Stimulated activated CD8-positive, alpha-beta memory T cell treated with anti-CD3 and anti-CD28 coated beads, Interleukin-15, amount 100 ng/mL, for 4 hours (primary cell): ENCODE data around the gene ZNF426.

Experiments
- DNase-seq, 2 donors: peaks; one replicate each; pipeline ENCODE4 v3.0.0-alpha.2; 2020; ENCODE audit warnings: low read depth in 2 of 2

Gene ZNF426

GRCh38 chr19:9498183-9498902, 40.1 kb downstream of the ZNF426 start, which contains the start of gene ZNF560:
ZNF560 (minus strand) TSS chr19:9498616; CDS start chr19:9475313, 23,303 bp downstream.
- no peak for DNase-seq

- DNase-seq: no peak
Measured at GRCh38 chr19:9494096-9494495, 44.3 kb downstream of the ZNF426 start.

- DNase-seq: no peak
Measured at GRCh38 chr19:9487016-9487415, 51.4 kb downstream of the ZNF426 start.

GRCh38 chr19:9485140-9485539, 53.3 kb downstream of the ZNF426 start:
- DNase-seq: no peak

- no peak for DNase-seq
Measured at GRCh38 chr19:9474975-9475374, 63.5 kb downstream of the ZNF426 start.
